GM19238 (cell line): ENCODE measurements around the gene B4GALT7.
"Not testable (repeated sequence)": the region's sequence is repeated elsewhere in the genome, so short reads cannot be mapped to it uniquely, and the experiment has no call there.

Experiments
- DNase-seq: peaks from one replicate; pipeline ENCODE4 v3.0.0; 2011; ENCODE audit warnings: low spot score; ENCODE audit not compliant: insufficient read length

B4GALT7 gene

DNA sequence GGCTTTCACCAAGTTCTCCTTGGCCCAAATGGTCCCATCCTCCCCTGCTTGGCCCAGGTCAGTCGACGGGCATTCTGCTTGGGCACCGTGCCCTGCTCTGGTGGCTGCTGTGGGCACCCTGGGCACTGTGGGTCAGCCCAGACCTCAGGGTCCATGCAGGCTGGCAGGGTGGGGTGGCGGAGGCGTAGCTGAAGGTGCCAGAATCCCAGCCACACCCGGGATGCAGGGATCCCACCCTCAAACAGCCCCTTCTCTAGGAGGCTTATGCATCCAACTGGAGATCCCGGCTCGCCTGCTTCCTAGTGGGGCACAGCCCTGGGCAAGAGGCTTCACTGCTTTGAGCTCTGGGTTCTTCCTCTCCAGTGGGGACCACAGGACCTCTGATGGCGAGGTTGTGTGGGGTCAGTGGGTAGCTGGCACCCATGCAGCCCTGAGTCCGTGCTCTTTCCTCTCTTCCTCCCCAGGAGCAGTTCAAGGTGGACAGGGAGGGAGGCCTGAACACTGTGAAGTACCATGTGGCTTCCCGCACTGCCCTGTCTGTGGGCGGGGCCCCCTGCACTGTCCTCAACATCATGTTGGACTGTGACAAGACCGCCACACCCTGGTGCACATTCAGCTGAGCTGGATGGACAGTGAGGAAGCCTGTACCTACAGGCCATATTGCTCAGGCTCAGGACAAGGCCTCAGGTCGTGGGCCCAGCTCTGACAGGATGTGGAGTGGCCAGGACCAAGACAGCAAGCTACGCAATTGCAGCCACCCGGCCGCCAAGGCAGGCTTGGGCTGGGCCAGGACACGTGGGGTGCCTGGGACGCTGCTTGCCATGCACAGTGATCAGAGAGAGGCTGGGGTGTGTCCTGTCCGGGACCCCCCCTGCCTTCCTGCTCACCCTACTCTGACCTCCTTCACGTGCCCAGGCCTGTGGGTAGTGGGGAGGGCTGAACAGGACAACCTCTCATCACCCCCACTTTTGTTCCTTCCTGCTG, 9.4 kb downstream of the B4GALT7 start:
- no peak for DNase-seq

DNA sequence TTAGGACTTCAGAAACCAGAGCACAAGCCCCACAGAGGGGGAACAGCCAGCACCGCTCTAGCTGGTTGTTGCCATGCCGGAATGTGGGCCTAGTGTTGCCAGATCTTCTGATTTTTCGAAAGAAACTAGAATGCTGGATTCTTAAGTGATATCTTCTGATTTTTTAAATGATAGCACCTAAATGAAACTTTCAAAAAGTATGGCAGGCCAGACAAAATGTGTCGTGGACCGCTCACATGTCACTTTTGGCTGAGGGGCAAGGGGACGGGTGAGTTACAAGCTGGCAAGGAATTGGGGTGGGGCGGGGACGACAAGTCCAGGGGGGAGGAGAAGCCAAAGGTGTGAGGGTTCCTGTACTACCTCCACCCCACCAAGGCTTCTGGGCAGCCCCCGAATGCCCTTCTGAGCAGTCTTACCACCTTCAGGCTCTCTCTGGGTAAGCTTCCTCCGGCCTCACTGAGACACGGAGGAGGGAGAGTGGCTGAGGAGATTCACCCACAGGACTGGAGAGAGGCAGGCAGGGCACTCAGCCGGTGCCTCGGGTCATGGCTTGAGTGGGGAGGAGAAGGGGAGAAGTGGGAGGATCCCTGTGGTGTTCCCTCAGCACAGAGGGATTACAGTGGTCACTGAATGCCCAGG, 10.3 kb downstream of the B4GALT7 start:
- DNase-seq = no peak

DNA sequence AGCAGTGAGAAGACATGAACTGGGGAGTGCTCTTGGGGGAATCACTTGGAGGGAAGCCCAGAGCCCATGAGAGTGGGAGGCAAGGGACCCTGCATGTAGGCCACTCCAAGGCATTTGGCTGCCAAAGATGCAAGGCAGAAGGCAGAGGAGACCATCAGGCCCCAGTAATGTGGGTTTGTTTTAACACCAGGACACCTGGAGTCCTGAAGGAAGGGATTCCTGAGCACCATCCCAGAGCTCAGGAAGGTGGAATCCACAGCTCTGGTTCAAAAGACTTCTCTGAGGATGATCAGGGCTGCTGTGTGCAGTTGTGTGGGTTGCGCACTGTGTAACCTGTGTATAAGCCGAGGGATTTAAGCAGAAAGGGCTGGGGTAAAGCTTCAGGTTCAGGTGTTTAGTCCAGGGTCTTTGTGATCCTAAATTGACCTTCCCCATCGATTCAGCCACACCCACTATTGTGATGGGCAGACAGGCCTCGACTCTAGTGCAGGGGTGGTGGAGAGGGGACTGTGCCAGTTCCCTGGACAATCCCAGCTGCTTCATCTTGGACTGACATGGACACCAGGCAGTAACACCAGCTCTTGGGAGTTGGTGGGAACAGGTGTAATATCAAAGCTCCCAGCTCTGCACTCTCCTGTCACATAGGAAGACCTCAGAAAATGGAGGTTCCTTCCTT, 11.0 kb downstream of the B4GALT7 start:
- no peak for DNase-seq

DNA sequence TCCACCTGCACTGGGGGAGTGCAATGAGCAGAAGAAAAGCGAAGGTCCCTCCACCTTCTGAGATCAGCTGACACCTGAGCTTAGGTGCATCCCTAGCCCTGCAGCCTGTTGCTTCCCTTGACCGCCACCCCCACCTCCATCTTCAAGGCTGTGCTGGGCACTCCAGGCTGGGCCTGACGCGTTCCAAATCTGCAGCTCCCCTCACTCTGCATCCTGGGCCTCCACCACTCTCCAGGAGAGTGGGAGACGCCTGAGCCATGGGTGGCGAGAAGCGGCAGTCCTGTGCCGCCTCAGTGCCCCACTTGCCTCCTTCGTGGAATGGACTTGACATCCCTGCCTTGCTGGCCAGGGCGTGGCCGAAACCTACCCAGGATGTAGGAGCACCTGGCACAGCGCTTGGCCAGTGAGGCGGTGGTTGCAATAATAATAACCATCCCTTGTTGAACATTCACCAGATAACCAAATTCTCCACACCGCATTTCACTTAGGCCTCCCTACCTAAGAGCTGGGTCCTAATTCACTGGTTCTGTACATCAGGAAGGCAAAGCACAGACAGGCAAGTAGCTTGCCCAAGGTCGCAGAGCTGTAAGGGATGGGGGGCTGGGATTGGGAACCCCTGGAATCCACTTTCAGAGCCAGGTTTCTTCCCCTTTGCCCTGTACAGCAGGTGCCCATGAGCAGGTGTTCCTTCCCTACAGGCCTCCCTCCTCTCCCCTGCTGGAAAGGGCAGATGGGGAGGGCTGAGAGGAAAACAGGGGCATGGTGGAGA, 11.7 kb downstream of the B4GALT7 start:
- DNase-seq = no peak

DNA sequence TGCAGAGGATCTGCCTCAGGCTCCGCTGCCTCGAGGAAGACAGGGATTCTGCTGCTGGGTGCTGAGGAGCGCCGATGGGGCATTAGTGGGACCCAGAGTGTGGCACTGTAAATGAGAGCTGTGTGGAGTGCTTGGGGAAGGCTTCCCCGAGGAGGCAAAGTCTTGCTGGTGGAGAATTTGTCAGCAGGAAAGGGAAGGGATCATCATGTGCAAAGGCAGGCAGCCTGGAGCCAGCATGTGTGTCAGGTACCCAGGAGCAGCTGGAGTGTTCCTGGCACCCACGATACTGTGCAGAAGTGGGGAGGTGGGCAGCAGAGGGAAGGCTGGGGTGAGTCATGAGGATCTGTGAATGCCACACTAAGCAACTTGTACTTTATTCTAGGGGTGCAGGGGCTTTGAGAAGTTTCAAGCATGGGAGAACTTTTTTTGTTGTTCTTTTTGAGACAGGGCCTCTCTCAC, 12.3 kb downstream of the B4GALT7 start:
- DNase-seq = no peak

DNA sequence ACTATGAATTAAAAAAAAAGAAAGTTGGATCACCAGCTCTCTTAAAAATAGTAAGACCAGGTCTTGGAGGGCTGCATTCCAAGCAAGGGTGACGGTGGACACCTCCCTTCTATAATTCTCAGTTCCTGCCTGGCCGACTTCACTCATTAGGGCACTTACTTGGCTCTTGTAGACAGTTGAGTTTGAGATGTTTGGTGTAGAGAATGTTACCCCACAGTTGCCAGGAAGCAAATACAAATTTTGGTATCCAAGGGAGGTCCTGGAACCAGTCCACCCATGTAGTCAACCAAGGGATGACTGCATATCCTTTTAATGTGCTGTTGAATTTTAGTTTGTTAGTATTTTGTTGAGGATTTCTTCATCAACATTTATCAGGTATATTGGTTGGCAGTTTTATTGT, 20.6 kb downstream of the B4GALT7 start:
- no peak for DNase-seq

DNA sequence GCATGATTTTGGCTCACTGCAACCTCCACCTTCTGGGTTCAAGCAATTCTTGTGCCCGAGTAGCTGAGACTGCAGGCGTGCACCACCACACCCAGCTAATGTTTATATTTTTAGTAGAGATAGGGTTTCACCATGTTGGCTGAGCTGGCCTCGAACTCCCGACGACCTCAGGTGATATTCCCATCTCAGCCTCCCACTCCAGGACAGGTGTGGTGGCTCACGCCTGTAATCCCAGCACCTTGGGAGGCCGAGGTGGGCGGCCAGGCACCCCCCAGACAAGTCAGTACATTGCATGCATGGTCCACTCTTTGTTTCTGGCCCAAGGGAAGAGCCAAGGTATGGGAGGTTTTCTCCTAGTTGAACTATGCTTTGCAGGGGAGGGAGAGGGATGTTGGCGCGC, 24.2 kb downstream of the B4GALT7 start:
- DNase-seq = not testable (repeated sequence)

DNA sequence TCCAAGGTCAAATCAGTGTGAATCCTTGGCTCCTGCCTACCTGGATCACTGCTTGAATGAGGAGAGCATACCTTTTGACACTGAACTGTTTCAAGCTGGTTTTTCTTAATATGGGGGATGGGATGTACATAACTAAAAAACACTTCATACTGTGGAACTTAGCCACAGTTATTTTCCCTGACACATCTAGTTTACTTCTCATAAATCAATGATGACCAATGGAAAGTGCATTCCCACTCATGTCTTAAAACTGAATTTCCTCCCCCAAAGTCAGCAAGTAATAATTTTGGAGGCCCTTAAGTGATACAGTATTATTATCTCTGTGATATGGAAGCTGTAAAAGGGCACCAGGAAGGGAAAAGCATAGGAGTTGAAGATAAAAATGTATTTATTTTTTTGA, 30.3 kb downstream of the B4GALT7 start:
- not testable (repeated sequence) for DNase-seq

DNA sequence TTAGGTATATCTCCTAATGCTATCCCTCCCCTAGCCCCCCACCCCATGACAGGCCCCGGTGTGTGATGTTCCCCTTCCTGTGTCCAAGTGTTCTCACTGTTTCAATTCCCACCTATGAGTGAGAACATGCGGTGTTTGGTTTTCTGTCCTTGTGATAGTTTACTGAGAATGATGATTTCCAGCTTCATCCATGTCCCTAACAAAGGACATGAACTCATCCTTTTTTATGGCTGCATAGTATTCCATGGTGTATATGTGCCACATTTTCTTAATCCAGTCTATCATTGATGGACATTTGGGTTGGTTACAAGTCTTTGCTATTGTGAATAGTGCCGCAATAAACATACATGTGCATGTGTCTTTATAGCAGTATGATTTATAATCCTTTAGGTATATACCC, 35.0 kb downstream of the B4GALT7 start:
- not testable (repeated sequence) for DNase-seq

DNA sequence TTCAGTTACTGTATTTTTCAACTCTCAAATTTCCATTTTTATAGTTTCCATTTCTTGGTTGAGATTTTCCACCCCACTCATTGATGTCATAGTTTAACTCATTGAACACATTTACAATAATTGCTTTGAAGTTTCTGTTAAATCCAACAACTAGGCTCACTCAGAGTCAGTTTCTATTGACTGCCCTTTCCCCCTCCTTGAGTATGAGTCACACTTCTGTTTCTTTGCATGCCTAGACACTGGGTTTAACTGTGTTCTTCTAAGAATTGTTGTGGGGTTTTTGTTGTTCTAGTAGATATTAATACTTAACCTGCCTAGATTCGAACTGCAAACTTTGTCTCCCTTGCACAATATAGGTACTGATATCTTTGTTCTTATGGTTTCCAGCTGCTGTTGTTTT, 45.5 kb downstream of the B4GALT7 start:
- DNase-seq = not testable (repeated sequence)

DNA sequence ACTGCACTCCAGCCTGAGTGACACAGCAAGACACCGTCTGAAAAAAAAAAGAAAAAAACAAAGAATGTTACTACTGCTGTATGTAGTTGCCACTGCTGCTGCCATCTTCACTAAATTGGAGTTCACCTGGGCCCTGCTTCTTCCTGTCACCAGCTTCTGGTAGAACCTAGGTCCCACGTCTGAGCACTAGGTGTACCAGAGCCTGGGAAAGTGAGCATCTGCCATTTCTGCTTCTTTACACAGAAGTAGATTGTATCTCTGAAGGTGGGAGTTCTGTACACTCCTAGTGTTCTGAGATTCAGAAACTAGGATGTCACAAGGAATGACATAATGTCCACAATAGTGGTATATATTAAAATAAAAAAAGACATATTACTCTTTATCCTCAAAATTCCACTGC, 51.3 kb downstream of the B4GALT7 start:
- DNase-seq = not testable (repeated sequence)

DNA sequence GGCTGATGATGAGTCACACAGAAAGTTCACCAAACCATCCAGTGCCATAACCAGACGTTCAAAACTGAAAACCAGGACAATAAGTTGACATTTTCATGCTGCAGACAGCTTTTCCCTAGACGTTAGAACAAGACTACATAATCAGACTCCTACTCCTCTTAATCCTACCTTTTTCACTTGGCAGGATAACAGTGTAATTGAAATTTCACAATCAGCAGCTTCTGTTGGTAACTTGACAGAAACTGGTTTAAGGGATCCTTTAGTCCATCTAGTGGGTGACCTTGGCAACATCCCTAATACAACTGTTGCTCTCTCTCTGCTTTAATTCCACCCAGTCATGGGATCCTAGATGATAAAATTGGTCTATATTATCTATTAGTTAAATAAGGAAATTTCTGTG, 57.9 kb downstream of the B4GALT7 start:
- not testable (repeated sequence) for DNase-seq

DNA sequence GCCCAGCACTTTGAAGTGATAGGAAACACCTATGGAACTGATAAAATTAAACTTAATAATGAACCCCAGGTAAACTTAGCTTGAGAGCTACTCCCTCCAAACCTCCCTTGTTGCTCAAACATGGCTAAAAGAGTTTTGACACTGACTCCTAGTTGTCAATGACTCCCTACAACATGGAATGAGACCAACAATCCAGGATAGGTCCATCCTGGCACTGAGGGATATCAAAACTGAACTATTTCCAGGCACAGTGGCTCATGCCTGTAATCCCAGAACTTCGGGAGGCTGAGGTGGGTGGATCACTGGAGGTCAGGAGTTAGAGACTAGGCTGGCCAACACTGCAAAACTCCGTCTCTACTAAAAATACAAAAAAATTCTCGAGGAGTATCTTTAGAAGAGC, 58.6 kb downstream of the B4GALT7 start:
- not testable (repeated sequence) for DNase-seq
